ENCODE results near the gene LDLRAD4.

LDLRAD4 gene

GRCh38 chr18:13254971-13255927 is 36.7 kb downstream of the LDLRAD4 start:
- no peak overlapping the region for H3K4me3 ChIP-seq (ENCODE audit: low read depth in 1 of 2, low read length in 2 of 2)

DNA sequence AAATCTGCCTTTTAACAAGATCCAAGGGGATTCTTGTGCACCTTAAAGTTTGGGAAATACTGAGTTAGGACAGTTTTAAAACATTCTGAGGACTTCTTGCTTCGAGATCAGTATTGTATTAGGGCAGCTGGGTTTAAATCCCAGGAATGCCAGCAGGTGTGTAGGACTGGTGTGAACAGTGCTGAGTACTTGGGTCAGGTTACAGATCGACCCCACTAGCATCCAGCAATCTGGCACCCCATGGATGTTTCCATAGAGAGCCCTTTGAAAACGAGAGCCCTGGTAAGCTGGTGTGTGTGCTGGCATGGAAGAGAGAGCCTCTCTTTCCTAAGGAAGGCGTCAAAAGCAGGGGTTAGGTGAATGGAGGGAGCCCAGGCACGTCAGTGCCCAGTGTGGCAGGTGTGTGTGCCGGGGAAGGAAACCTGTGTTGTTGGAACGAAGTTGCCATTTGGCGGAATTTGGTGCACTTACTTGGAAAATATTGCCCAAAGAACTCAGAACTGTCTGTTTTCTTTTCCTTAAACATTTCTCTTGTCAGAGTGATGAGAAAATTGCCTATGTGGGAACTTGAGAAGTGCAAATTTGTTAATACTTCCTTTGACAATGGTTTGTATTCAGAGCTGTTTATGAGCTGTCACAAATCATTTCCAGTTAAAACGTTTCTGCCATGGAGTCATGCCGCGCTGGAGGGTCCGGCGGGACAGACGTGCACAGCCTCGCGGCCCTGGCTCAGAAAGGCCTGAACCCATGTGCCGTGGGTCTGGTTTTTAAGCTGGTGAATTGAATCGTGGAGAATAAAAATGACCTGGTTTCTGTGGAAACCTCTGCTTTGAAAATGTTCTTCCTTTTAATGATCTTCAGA is 38.1 kb downstream of the LDLRAD4 start:
- ATAC-seq (ENCODE audit: insufficient read depth, low read depth) = no peak
- Histone ChIP-seq H2AFZ (ENCODE audit: low read depth, low read length) (no peak overlapping the region), H3K27me3 (ENCODE audit: insufficient read depth, low read length, poor library complexity) (no peaks in the 10 kb centered on the region)

More at GRCh38 chr18:13254971-13255927, 36.7 kb downstream of the LDLRAD4 start:
- Histone ChIP-seq H4K20me1 (ENCODE audit: insufficient read depth, low read length) (peaks cover 37% of the 10 kb centered on the region), H3K4me2 (ENCODE audit: insufficient read depth, low read length) (no peak overlapping the region), H3K79me2 (ENCODE audit: insufficient read depth, low read length) (peaks cover 38% of the 10 kb centered on the region), H3K27ac (ENCODE audit: low read length) (no peak overlapping the region), H3K9ac (ENCODE audit: low read depth, low read length) (no peak overlapping the region), H3K36me3 (ENCODE audit: insufficient read depth, low read length) (0 out of 2 replicates have a peak, but pooled peaks cover 3% of the 10 kb centered on the region), H3K9me3 (ENCODE audit: insufficient read depth, low read length, severe bottlenecking) (no peaks in the 10 kb centered on the region), H3K4me1 (ENCODE audit: insufficient read depth, low read length) (no peaks in the 10 kb centered on the region), H3K27me3 (ENCODE audit: insufficient read depth, low read length, poor library complexity) (no peaks in the 10 kb centered on the region), H2AFZ (ENCODE audit: low read depth, low read length) (no peak overlapping the region)
- ATAC-seq (ENCODE audit: insufficient read depth, low read depth) (no peak), DNase-seq (no peak)
- TF ChIP-seq CTCF (IDR thresholded peaks at IDR 0.05; ENCODE audit: borderline replicate concordance, extremely low read depth, low read length, poor library complexity, severe bottlenecking) (no peak), EZH2 (IDR thresholded peaks at IDR 0.05; ENCODE audit: borderline replicate concordance, low read depth, low read length, severe bottlenecking) (no peak)

GRCh38 chr18:13257361-13257980 is 38.9 kb downstream of the LDLRAD4 start:
- TF ChIP-seq CTCF (IDR thresholded peaks at IDR 0.05; ENCODE audit: borderline replicate concordance, extremely low read depth, low read length, poor library complexity, severe bottlenecking) (no peak), EZH2 (IDR thresholded peaks at IDR 0.05; ENCODE audit: borderline replicate concordance, low read depth, low read length, severe bottlenecking) (no peak)

More for the DNA sequence above, 38.1 kb downstream of the LDLRAD4 start:
- Histone ChIP-seq H4K20me1 (ENCODE audit: insufficient read depth, low read length) (peaks cover 50% of the 10 kb centered on the region), H3K9ac (ENCODE audit: low read depth, low read length) (no peak overlapping the region), H3K4me1 (ENCODE audit: insufficient read depth, low read length) (no peaks in the 10 kb centered on the region), H3K4me2 (ENCODE audit: insufficient read depth, low read length) (no peak overlapping the region), H3K9me3 (ENCODE audit: insufficient read depth, low read length, severe bottlenecking) (no peaks in the 10 kb centered on the region), H3K27ac (ENCODE audit: low read length) (no peak overlapping the region), H3K4me3 (ENCODE audit: low read depth in 1 of 2, low read length in 2 of 2) (no peak overlapping the region), H3K79me2 (ENCODE audit: insufficient read depth, low read length) (peaks cover 48% of the 10 kb centered on the region), H3K36me3 (ENCODE audit: insufficient read depth, low read length) (0 out of 2 replicates have a peak, but pooled peaks cover 3% of the 10 kb centered on the region)
- no peak for TF ChIP-seq EZH2 (IDR thresholded peaks at IDR 0.05; ENCODE audit: borderline replicate concordance, low read depth, low read length, severe bottlenecking)
- no peak for TF ChIP-seq CTCF (IDR thresholded peaks at IDR 0.05; ENCODE audit: borderline replicate concordance, extremely low read depth, low read length, poor library complexity, severe bottlenecking)
- no peak for DNase-seq

More at GRCh38 chr18:13257361-13257980, 38.9 kb downstream of the LDLRAD4 start:
- Histone ChIP-seq H3K9me3 (ENCODE audit: insufficient read depth, low read length, severe bottlenecking) (no peaks in the 10 kb centered on the region), H3K4me2 (ENCODE audit: insufficient read depth, low read length) (no peak overlapping the region), H3K79me2 (ENCODE audit: insufficient read depth, low read length) (peaks cover 51% of the 10 kb centered on the region), H3K27me3 (ENCODE audit: insufficient read depth, low read length, poor library complexity) (no peaks in the 10 kb centered on the region), H3K36me3 (ENCODE audit: insufficient read depth, low read length) (0 out of 2 replicates have a peak, but pooled peaks cover 3% of the 10 kb centered on the region), H3K9ac (ENCODE audit: low read depth, low read length) (no peak overlapping the region), H3K4me3 (ENCODE audit: low read depth in 1 of 2, low read length in 2 of 2) (no peak overlapping the region), H3K27ac (ENCODE audit: low read length) (no peak overlapping the region), H4K20me1 (ENCODE audit: insufficient read depth, low read length) (peaks cover 55% of the 10 kb centered on the region), H3K4me1 (ENCODE audit: insufficient read depth, low read length) (no peaks in the 10 kb centered on the region), H2AFZ (ENCODE audit: low read depth, low read length) (no peak overlapping the region)
- DNase-seq = no peak
- ATAC-seq (ENCODE audit: insufficient read depth, low read depth) = no peak

Measured in DND-41 (cell line).